H9 (cell line): ENCODE measurements around the gene TMPRSS3. TPM values are rescaled to one million over a fixed set of nuclear protein-coding genes. Genes with fewer than 3 reads are reported as not detected.

Experiments
- DNase-seq: peaks from one replicate; pipeline ENCODE4 v3.0.0-alpha.2; 2017
- H2AFZ ChIP-seq: one replicate; pipeline ENCODE4 v1.6.1; 2013; ENCODE audit warnings: mild to moderate bottlenecking, low read length, control low read depth, moderate library complexity
- H2AK5ac ChIP-seq: 2 replicates; pipeline ENCODE4 v1.6.1; 2013; ENCODE audit warnings: low read length, control low read depth, mixed read lengths; ENCODE audit not compliant: insufficient read length
- H2BK120ac ChIP-seq: one replicate; pipeline ENCODE4 v1.6.1; 2013; ENCODE audit warnings: low read depth, mild to moderate bottlenecking, low read length, control low read depth, inconsistent platforms; ENCODE audit not compliant: poor library complexity, severe bottlenecking
- H2BK12ac ChIP-seq: 2 replicates; pipeline ENCODE4 v1.6.1; 2013; ENCODE audit warnings: low read length, control low read depth, mixed read lengths, low read depth; ENCODE audit not compliant: insufficient read length
- H2BK15ac ChIP-seq: 2 replicates; pipeline ENCODE4 v1.6.1; 2013; ENCODE audit warnings: low read depth, low read length, control low read depth
- H2BK20ac ChIP-seq: one replicate; pipeline ENCODE4 v1.6.1; 2013; ENCODE audit warnings: low read depth, mild to moderate bottlenecking, low read length, control low read depth, inconsistent platforms; ENCODE audit not compliant: poor library complexity, severe bottlenecking
- H2BK5ac ChIP-seq: 2 replicates; pipeline ENCODE4 v1.6.1; 2013; ENCODE audit warnings: low read length, control low read depth, mixed read lengths; ENCODE audit not compliant: insufficient read length
- H3K14ac ChIP-seq: 2 replicates; pipeline ENCODE4 v1.6.1; 2013; ENCODE audit warnings: low read length, control low read depth; ENCODE audit not compliant: insufficient read depth
- H3K18ac ChIP-seq: 2 replicates; pipeline ENCODE4 v1.6.1; 2013; ENCODE audit warnings: low read depth, mild to moderate bottlenecking, mixed read lengths, low read length, control low read depth; ENCODE audit not compliant: insufficient read length
- H3K23ac ChIP-seq: 2 replicates; pipeline ENCODE4 v1.6.1; 2013; ENCODE audit warnings: low read length, control low read depth, mixed read lengths, low read depth; ENCODE audit not compliant: insufficient read length
- H3K23me2 ChIP-seq: 2 replicates; pipeline ENCODE4 v1.6.1; 2013; ENCODE audit warnings: low read depth, mild to moderate bottlenecking, mixed read lengths, low read length, control low read depth; ENCODE audit not compliant: insufficient read length, poor library complexity, severe bottlenecking
- H3K27ac ChIP-seq: 2 replicates; pipeline ENCODE4 v1.5.1; 2013; ENCODE audit warnings: low read length, control low read depth, mixed read lengths, low read depth; ENCODE audit not compliant: insufficient read length
- H3K27me3 ChIP-seq: 2 replicates; pipeline ENCODE4 v1.6.1; 2013; ENCODE audit warnings: low read length, control low read depth, inconsistent platforms; ENCODE audit not compliant: insufficient read depth
- H3K4ac ChIP-seq: 2 replicates; pipeline ENCODE4 v1.6.1; 2013; ENCODE audit warnings: low read depth, mild to moderate bottlenecking, control low read depth, inconsistent platforms, low read length, moderate library complexity
- H3K4me1 ChIP-seq: 2 replicates; pipeline ENCODE4 v1.6.1; 2013; ENCODE audit warnings: low read length, control low read depth, inconsistent platforms; ENCODE audit not compliant: insufficient read depth
- H3K4me2 ChIP-seq: 2 replicates; pipeline ENCODE4 v1.6.1; 2013; ENCODE audit warnings: low read length, control low read depth, mixed read lengths; ENCODE audit not compliant: insufficient read length, insufficient read depth
- H3K56ac ChIP-seq: 2 replicates; pipeline ENCODE4 v1.6.1; 2013; ENCODE audit warnings: low read depth, mild to moderate bottlenecking, mixed read lengths, low read length, control low read depth; ENCODE audit not compliant: insufficient read length
- H3K79me1 ChIP-seq: 2 replicates; pipeline ENCODE4 v1.6.1; 2013; ENCODE audit warnings: low read depth, mild to moderate bottlenecking, moderate library complexity, low read length, control low read depth, inconsistent platforms; ENCODE audit not compliant: insufficient read depth, poor library complexity, severe bottlenecking
- H3K79me2 ChIP-seq: 2 replicates; pipeline ENCODE4 v1.6.1; 2013; ENCODE audit warnings: low read length, control low read depth, inconsistent platforms; ENCODE audit not compliant: insufficient read depth
- H3K9ac ChIP-seq: 2 replicates; pipeline ENCODE4 v1.6.1; 2013; ENCODE audit warnings: low read length, control low read depth, mixed read lengths; ENCODE audit not compliant: insufficient read length; ENCODE audit errors: extremely low read depth
- H3K9me3 ChIP-seq: one replicate; pipeline ENCODE4 v1.6.1; 2013; ENCODE audit warnings: low read depth, low read length, inconsistent platforms; ENCODE audit not compliant: control insufficient read depth
- H3T11ph ChIP-seq: one replicate; pipeline ENCODE4 v1.6.1; 2013; ENCODE audit warnings: mild to moderate bottlenecking, low read length, control low read depth, inconsistent platforms
- H4K20me1 ChIP-seq: one replicate; pipeline ENCODE4 v1.6.1; 2013; ENCODE audit not compliant: control insufficient read depth, insufficient read length, insufficient read depth
- H4K5ac ChIP-seq: 2 replicates; pipeline ENCODE4 v1.6.1; 2013; ENCODE audit warnings: low read depth, mild to moderate bottlenecking, mixed read lengths, low read length, control low read depth; ENCODE audit not compliant: insufficient read length
- H4K8ac ChIP-seq: replicated peaks from 2 replicates; pipeline ENCODE4 v1.6.1; 2013; ENCODE audit warnings: low read length, control low read depth, mixed read lengths, low read depth; ENCODE audit not compliant: insufficient read length
- H4K91ac ChIP-seq: 2 replicates; pipeline ENCODE4 v1.6.1; 2013; ENCODE audit warnings: low read depth, mild to moderate bottlenecking, moderate library complexity, mixed read lengths, low read length, control low read depth; ENCODE audit not compliant: insufficient read length
- H3K27ac Mint-ChIP-seq, 3 experiments: 2 replicates in 2 of 3; 3 replicates in 1 of 3; pipeline ENCODE4 v1.8.0; 2020 to 2021; ENCODE audit warnings: mixed read lengths in 3 of 3, mild to moderate bottlenecking in 1 of 3, moderate library complexity in 1 of 3
- H3K27me3 Mint-ChIP-seq: 2 replicates; pipeline ENCODE4 v1.8.0; 2021; ENCODE audit warnings: low read depth, mild to moderate bottlenecking, moderate library complexity, mixed read lengths
- H3K36me3 Mint-ChIP-seq, 3 experiments: 2 replicates in 2 of 3; 3 replicates in 1 of 3; pipeline ENCODE4 v1.8.0; 2020 to 2021; ENCODE audit warnings: low read depth in 3 of 3, mixed read lengths in 3 of 3; ENCODE audit not compliant: insufficient read depth in 1 of 3
- H3K4me1 Mint-ChIP-seq, 2 experiments: 2 replicates each; pipeline ENCODE4 v1.8.0; 2020; ENCODE audit warnings: mixed read lengths in 2 of 2
- H3K4me3 Mint-ChIP-seq, 2 experiments: 2 replicates in 1 of 2; 3 replicates in 1 of 2; pipeline ENCODE4 v1.8.0; 2020 to 2021; ENCODE audit warnings: mild to moderate bottlenecking in 2 of 2, mixed read lengths in 2 of 2, moderate library complexity in 1 of 2
- H3K9me3 Mint-ChIP-seq, 2 experiments: 2 replicates in 1 of 2; 3 replicates in 1 of 2; pipeline ENCODE4 v1.8.0; 2020; ENCODE audit warnings: mild to moderate bottlenecking in 2 of 2, mixed read lengths in 2 of 2, moderate library complexity in 1 of 2
- CTCF ChIP-seq: fragments of 200-600 bp; sonication (generic); conservative IDR thresholded peaks from 3 replicates; pipeline ENCODE4 v1.8.0; 2021; ENCODE audit warnings: antibody characterized with exemption, mild to moderate bottlenecking
- WGBS: extraction: QIAGEN DNeasy Blood & Tissue Kit; methylation state at CpG from one replicate; pipeline ENCODE4 v1.1.7; 2013; ENCODE audit warnings: missing lambda C conversion rate, low lambda C conversion rate, mixed read lengths; ENCODE audit not compliant: insufficient read length; ENCODE audit errors: extremely low coverage; 5-methylcytosine and 5-hydroxymethylcytosine counted together
- total RNA-seq: library from RNA; stranded (reverse); gene quantifications from 2 replicates; pipeline ENCODE4 v1.2.1, GENCODE V29; 2021

Gene TMPRSS3
- total RNA-seq, 1 experiment from 2014 or later, result 0.31 TPM

DNA sequence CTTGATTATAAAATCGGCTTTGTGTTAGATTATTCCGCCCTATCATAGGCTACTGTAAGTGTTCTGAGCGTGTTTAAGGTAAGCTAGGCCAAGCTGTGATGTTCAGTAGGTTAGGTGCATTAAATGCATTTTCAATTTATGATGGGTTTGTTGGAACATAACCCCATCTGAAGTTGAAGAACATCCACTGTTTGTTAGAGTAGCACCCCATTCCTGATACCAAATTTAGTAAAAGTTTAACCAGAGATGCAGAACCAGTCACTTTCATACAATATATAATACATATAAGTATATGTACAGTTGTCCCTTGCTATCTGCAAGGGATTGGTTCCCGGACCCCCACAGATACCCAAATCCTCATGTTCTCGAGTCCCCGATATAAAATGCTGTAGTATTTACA, 24.0 kb upstream of the TMPRSS3 start:
- no peaks in the 10 kb centered on the region for H3K27me3 ChIP-seq
- peaks cover 31% of the 10 kb centered on the region for H3K27me3 Mint-ChIP-seq
- H3K18ac ChIP-seq, result no peak overlapping the region
- H3K4me1 ChIP-seq, result no peaks in the 10 kb centered on the region
- H3K4ac ChIP-seq, result no peak overlapping the region
- WGBS, result no CpG with 5 or more reads among the region's 6 CpGs
- H3K56ac ChIP-seq, result no peak overlapping the region
- H4K20me1 ChIP-seq, result no peaks in the 10 kb centered on the region
- no peaks in the 10 kb centered on the region for H3K79me2 ChIP-seq
- no peak overlapping the region for H3K27ac Mint-ChIP-seq
- H4K5ac ChIP-seq, result no peak overlapping the region
- H3K79me1 ChIP-seq, result no peaks in the 10 kb centered on the region
- H3K23me2 ChIP-seq, result no peaks in the 10 kb centered on the region
- H3K9me3 ChIP-seq, result no peaks in the 10 kb centered on the region
- H4K8ac ChIP-seq, result no peak overlapping the region
- H2BK20ac ChIP-seq, result no peak overlapping the region
- no peak overlapping the region for H3T11ph ChIP-seq
- no peak overlapping the region for H3K23ac ChIP-seq
- no peak overlapping the region for H3K4me3 Mint-ChIP-seq
- no peak overlapping the region for H2BK12ac ChIP-seq
- no peak for DNase-seq
- H2BK15ac ChIP-seq, result no peak overlapping the region
- no peak overlapping the region for H3K4me2 ChIP-seq
- no peaks in the 10 kb centered on the region; a peak in 2 of 5 replicates for H3K9me3 Mint-ChIP-seq
- H3K9ac ChIP-seq, result no peak overlapping the region
- H3K14ac ChIP-seq, result no peak overlapping the region
- no peak for TF ChIP-seq CTCF
- H4K91ac ChIP-seq, result no peak overlapping the region
- no peaks in the 10 kb centered on the region for H3K36me3 Mint-ChIP-seq
- no peak overlapping the region for H3K27ac ChIP-seq
- peaks cover 2 to 9% of the 10 kb centered on the region in 2 experiments; a peak in 2 of 4 replicates for H3K4me1 Mint-ChIP-seq
- H2BK5ac ChIP-seq, result no peak overlapping the region
- no peak overlapping the region for H2BK120ac ChIP-seq
- H2AFZ ChIP-seq, result no peak overlapping the region
- H2AK5ac ChIP-seq, result no peak overlapping the region
